HG03103 (cell line): ENCODE results near the gene RASSF4.

Source experiments
- ATAC-seq: cut with Tn5 transposase; IDR thresholded peaks from one replicate; pipeline ENCODE4 v1.9.1; 2021; ENCODE audit warnings: low read depth; ENCODE audit not compliant: unreplicated experiment

The RASSF4 gene

GRCh38 chr10:44961931-44962750, 2.5 kb downstream of the RASSF4 start:
- no peak for ATAC-seq

GRCh38 chr10:44962870-44963738, 3.5 kb downstream of the RASSF4 start:
- ATAC-seq = no peak

- ATAC-seq = no peak
Observed at GRCh38 chr10:44963772-44964633, 4.4 kb downstream of the RASSF4 start.

GRCh38 chr10:44965104-44965503, 5.5 kb downstream of the RASSF4 start:
- no peak for ATAC-seq

DNA sequence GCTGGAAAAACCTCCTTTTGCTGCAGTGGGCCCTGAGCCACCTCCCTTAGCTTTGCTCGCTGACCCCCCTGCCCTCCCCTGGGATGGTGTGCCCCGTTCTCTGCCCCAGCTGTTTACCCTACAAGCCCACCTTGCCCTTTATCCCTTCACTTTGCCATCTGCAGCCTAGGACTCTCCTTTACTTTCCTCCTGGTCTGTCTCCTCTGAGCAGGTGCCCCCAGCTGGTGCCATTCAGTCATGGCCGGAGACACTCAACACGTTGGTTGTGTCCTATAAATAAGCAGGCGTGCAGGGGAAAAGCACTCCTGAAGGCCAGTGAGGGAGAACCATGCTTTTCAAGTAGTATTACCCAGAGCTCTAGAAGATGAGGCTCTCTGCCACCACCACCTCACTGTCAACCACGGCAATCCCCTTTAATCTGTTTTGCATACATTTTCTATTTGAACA, 6.1 kb downstream of the RASSF4 start:
- no peak for ATAC-seq

GRCh38 chr10:44966129-44966815, 6.7 kb downstream of the RASSF4 start:
- ATAC-seq = no peak

DNA sequence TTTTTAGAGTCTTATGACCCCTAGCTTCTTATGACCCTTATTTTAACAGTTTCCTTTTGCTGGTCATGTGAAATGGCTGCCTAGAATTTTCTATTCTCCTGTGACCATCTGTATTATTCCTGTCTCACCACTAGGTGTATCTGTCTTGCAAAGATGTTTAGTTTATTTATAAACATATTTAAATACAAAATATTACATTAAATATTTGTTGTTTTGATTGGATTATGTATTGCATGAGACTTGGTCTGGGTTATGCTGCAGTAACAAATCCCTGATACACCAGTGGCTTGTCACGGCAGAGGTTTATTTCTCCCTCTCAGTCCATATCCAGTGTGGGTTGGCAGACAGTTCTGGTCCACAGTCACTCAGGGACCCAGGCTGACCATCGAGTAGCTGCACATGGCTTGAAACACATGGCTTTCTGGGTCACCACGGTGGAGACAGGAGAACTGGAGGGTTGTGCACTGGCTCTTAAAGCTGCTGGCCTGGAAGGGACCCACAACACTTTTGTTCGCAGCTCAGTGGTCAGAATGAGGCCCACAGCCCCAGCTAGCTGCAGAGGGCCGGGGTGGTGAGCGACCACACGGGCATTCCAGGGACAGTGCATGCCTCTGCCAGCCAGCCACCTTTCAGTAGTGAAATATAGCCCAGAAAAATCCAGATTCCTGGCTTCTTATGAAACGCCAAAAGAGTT, 7.4 kb downstream of the RASSF4 start:
- ATAC-seq = no peak

- ATAC-seq = no peak
Observed at GRCh38 chr10:44967616-44968015, 8.0 kb downstream of the RASSF4 start.

GRCh38 chr10:44968091-44968490, 8.5 kb downstream of the RASSF4 start:
- no peak for ATAC-seq

- no peak for ATAC-seq
Observed at GRCh38 chr10:44968500-44969400, 9.1 kb downstream of the RASSF4 start.

- no peak for ATAC-seq
Observed at GRCh38 chr10:44969854-44970253, 10.3 kb downstream of the RASSF4 start.

- no peak for ATAC-seq
Observed at GRCh38 chr10:44970812-44971395, 11.3 kb downstream of the RASSF4 start.

- ATAC-seq = no peak
Observed at GRCh38 chr10:44971434-44971833, 11.8 kb downstream of the RASSF4 start.

DNA sequence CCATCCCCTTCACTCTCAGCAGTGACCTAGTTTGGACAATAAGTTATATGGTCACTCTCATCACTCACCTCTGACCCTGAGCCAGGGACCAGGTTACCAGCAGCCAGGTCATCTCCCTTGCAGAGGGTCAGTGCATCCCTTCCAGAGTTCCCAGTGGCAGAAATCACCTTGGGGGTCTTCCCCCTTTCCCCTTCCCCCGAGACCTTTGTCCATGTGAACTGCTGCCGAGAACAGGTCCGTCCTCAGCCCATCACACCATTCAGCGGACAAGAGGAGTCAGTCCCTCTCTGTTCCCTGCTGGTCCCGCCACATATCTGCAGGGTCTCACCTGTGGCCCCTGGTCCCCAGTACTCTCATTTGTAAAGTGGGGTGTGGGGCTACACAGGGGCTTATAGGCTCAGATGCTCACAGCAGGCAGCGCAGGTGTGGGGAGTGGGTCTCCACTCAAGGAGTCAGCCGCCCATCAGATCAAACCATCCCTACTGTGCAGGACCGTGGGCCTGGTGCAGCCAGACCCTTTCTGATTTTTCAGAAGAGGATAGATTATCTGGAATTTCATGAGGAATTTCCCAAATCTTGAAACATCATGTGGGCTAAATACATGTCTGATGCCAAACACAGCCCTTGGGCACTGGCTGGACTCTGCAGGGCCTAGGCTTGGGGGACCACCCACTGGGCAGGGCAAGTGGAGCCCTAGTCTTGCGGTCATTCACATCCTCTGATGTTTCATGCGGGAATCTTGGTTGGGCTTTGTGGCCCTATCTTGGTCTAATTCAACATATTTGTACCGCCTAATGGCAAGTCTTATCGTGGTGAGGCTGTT, 12.5 kb downstream of the RASSF4 start:
- no peak for ATAC-seq

- no peak for ATAC-seq
Observed at GRCh38 chr10:44972874-44973306, 13.3 kb downstream of the RASSF4 start.

DNA sequence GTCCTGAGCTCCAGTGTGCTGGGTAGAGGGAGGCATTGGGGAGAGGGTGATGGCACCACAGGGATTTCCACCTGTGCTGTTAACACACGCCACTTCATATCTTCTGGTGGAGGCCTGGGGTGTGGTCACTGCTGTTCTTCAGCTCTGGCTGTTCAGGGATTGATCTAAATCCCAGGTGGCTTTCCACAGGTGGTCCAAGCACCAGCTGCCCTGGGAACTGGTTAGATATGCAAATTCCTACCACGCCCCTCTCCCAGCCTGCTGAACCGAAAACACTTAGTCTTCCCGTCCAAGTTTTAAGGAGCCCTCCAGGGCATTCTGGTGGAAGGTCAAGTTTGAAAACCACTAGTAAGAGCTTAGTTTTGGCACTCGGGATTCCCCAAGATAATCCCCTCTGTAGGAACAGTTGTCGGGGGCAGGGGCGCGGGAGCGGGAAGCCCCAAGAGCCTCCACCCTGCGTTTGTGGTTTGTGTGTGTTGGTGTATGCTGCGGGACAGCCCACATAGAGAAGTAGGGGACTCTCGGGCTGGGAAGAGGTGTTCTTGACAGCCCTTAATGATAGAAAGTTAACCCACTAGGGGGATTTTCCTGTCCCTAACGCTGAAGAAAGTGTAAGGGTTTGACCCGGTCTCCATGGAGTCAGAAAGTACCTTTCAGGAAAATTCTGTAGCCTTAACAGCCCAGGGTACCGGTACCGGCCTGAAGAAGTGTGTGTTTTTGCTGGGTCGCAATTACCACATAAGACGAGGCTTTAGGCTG, 13.9 kb downstream of the RASSF4 start:
- no peak for ATAC-seq
